Measurements from ENCODE around the gene ANKS3.

The ANKS3 gene

DNA sequence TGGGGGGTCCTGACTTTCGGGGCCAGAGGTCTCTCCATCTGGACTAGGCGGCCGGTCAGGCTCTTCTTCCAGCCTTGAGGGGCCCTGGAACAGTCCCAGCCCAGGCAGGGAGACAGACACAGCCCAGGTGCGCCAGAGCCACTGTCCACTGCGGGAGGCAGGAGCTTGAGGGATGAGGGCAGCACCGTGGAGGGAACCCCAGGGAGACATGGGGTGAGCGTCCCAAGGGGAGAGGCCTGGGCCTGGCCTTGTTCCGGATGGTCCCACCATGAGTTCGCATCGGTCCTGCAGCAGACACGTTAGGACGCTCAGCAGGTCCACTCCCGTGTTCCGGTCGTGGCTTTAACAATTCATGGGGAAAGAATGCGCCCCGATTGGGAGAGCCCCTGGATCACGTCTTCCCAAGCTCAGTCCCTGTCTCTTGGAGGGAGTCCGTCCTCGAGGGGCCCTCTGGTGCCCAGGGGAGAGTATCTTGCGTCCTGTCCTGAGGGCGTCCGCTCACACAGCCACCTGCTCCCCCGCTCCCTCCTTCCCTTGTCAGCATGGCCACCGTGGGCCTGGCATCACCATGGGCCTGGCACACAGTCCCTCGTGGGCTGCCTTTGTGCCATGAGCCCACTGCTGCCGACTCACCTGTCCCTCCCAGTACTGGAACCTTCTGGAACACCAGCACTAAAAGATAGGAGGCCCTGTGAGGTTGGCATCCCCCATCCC is 47.4 kb downstream of the ANKS3 start:
- no peak overlapping the region for H3K4me3 ChIP-seq (ENCODE audit: low read depth in 1 of 5, low read length in 5 of 5)
- peaks cover 0 to 82% (median 75%) of the 10 kb centered on the region in 5 donors for H3K36me3 ChIP-seq (ENCODE audit: control insufficient read depth in 5 of 5, insufficient read depth in 5 of 5, low read length in 5 of 5)
- no peak overlapping the region for H3K27ac ChIP-seq (ENCODE audit: low read depth, low read length)

DNA sequence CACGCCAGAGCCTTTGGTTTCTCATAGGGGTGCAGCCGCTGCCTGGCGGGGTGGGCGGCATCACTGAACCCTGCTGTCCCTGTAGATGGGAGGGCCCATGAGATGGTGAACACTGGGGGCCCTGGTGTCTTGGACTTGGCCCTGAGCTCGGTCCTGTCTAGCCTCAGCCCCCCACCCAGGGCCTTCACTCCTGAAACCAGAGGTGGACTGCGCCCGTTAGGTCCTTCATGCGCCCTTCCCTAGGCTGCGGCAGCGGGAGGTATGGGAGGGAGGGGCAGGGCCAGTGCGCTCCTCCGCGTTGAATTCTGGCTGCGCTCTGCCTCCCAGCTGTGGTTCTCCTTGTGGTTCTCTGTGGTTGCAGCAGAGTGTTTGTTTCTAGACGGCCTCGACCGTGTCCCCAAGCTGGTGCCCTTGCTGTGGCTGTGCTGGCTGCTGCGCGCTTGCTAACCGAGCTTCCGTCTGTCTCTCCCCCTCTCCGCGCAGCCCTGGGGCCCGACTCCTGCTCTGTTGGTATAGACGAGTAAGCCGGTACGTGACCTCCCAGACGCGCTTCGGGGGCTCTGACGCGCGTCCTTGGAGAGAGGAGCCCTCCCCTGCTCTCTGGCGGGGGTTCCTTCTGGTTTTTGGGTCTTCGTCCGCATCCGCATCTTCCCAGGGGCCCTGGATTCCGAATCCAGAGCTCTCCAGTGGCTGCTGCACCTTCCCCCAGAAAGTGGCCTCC is 48.1 kb downstream of the ANKS3 start:
- Histone ChIP-seq H3K4me3 (ENCODE audit: low read depth in 1 of 5, low read length in 5 of 5) (no peak overlapping the region), H3K9me3 (ENCODE audit: control insufficient read depth in 5 of 5, low read length in 5 of 5) (no peaks in the 10 kb centered on the region), H3K27me3 (ENCODE audit: control insufficient read depth in 5 of 5, insufficient read depth in 4 of 5, low read length in 5 of 5) (no peaks in the 10 kb centered on the region), H3K27ac (ENCODE audit: low read depth, low read length) (no peak overlapping the region), H3K4me1 (ENCODE audit: control insufficient read depth in 5 of 5, insufficient read depth in 5 of 5, low read length in 5 of 5) (peaks cover 0 to 23% (median 9%) of the 10 kb centered on the region in 5 donors), H3K36me3 (ENCODE audit: control insufficient read depth in 5 of 5, insufficient read depth in 5 of 5, low read length in 5 of 5) (peaks cover 0 to 88% (median 78%) of the 10 kb centered on the region in 5 donors), H3K9ac (ENCODE audit: low read length in 5 of 5) (no peak overlapping the region)

More for the DNA sequence above, 47.4 kb downstream of the ANKS3 start:
- H3K27me3 ChIP-seq (ENCODE audit: control insufficient read depth in 5 of 5, insufficient read depth in 4 of 5, low read length in 5 of 5) = no peaks in the 10 kb centered on the region
- peaks cover 0 to 20% (median 8%) of the 10 kb centered on the region in 5 donors for H3K4me1 ChIP-seq (ENCODE audit: control insufficient read depth in 5 of 5, insufficient read depth in 5 of 5, low read length in 5 of 5)
- no peaks in the 10 kb centered on the region for H3K9me3 ChIP-seq (ENCODE audit: control insufficient read depth in 5 of 5, low read length in 5 of 5)
- H3K9ac ChIP-seq (ENCODE audit: low read length in 5 of 5) = no peak overlapping the region

DNA sequence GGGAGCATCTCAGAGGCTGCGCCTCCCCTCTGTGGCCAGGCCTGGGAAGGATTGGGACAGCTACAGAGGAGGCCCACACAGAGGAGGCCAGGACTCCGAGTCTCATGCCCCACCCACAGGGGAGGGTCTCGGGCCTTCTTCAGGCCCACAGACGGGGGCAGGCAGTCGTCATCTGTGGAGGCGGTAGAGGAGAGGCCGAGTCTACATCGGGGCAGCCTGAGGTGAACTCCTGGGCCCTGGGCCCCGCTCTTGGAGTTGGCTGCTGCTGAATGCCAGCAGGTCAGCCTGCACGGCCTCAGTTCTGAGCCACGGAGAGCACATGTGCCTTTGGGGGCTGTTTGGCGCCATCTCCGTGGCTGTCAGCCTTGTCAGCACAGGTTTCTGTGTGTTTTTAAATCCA is 48.8 kb downstream of the ANKS3 start:
- H3K27me3 ChIP-seq (ENCODE audit: control insufficient read depth in 5 of 5, insufficient read depth in 4 of 5, low read length in 5 of 5) = no peaks in the 10 kb centered on the region
- H3K4me1 ChIP-seq (ENCODE audit: control insufficient read depth in 5 of 5, insufficient read depth in 5 of 5, low read length in 5 of 5) = peaks cover 0 to 25% (median 8%) of the 10 kb centered on the region in 5 donors
- no peak overlapping the region for H3K4me3 ChIP-seq (ENCODE audit: low read depth in 1 of 5, low read length in 5 of 5)
- no peak overlapping the region for H3K27ac ChIP-seq (ENCODE audit: low read depth, low read length)
- peaks cover 0 to 87% (median 77%) of the 10 kb centered on the region in 5 donors for H3K36me3 ChIP-seq (ENCODE audit: control insufficient read depth in 5 of 5, insufficient read depth in 5 of 5, low read length in 5 of 5)
- no peak overlapping the region for H3K9ac ChIP-seq (ENCODE audit: low read length in 5 of 5)
- no peaks in the 10 kb centered on the region for H3K9me3 ChIP-seq (ENCODE audit: control insufficient read depth in 5 of 5, low read length in 5 of 5)

DNA sequence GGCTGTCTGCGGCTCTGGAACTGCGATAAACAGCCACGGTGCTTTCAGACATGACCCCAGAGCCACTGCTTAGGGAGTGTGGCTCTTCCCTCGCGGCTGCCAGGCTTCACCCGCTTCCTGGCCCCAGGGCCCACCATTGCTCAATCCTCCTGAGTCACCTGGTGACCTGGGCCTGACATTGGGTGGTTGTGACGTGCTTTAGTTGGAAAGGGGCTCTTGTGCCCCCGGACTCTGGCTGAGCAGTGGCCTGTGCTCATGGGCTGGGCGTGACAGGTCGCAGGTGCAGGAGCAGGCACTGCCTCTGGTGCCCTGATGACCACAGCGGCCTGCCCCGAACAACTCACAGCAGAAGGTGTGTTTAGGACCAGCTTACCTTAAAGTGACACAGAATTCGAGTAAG is 49.3 kb downstream of the ANKS3 start:
- Histone ChIP-seq H3K4me3 (ENCODE audit: low read depth in 1 of 5, low read length in 5 of 5) (no peak overlapping the region), H3K4me1 (ENCODE audit: control insufficient read depth in 5 of 5, insufficient read depth in 5 of 5, low read length in 5 of 5) (peaks cover 0 to 24% (median 8%) of the 10 kb centered on the region in 5 donors), H3K9ac (ENCODE audit: low read length in 5 of 5) (no peak overlapping the region), H3K36me3 (ENCODE audit: control insufficient read depth in 5 of 5, insufficient read depth in 5 of 5, low read length in 5 of 5) (peaks cover 0 to 86% (median 76%) of the 10 kb centered on the region in 5 donors), H3K9me3 (ENCODE audit: control insufficient read depth in 5 of 5, low read length in 5 of 5) (no peaks in the 10 kb centered on the region), H3K27me3 (ENCODE audit: control insufficient read depth in 5 of 5, insufficient read depth in 4 of 5, low read length in 5 of 5) (no peaks in the 10 kb centered on the region), H3K27ac (ENCODE audit: low read depth, low read length) (no peak overlapping the region)

DNA sequence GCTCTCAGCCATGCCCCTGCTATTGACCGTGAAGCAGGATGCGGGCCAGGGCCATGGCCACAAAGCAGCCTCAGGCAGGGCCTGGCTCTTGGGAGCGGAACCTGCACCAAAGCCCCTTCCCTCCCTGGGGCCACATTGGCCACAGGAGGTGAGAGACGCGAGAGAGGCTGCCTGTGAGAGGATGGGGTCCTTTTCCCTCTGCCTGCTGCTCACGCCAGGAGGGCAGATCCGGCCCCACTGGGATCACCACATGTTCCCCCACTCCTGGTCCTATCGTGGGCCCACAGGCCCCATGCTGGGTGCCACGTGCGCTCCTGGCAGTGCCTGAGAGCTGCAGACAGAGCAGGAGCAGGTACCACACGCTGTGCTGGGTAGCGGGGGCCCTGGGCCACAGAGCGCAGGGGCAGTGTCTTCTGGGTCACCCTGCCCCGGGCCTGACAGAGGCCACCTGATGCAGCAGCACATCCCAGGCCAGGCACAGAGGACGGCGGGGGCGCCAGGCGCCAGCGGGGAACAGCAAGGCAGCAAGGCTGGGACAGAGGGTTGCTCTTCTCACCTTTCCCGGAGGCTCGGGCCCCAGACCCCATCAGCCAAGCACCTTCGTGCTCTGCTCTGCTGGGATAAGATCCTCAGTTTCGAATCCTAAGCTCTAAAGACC is 49.9 kb downstream of the ANKS3 start:
- H3K36me3 ChIP-seq (ENCODE audit: control insufficient read depth in 5 of 5, insufficient read depth in 5 of 5, low read length in 5 of 5) = peaks cover 0 to 83% (median 75%) of the 10 kb centered on the region in 5 donors
- H3K4me3 ChIP-seq (ENCODE audit: low read depth in 1 of 5, low read length in 5 of 5) = no peak overlapping the region
- H3K27ac ChIP-seq (ENCODE audit: low read depth, low read length) = no peak overlapping the region
- H3K9ac ChIP-seq (ENCODE audit: low read length in 5 of 5) = no peak overlapping the region
- H3K4me1 ChIP-seq (ENCODE audit: control insufficient read depth in 5 of 5, insufficient read depth in 5 of 5, low read length in 5 of 5) = peaks cover 0 to 30% (median 9%) of the 10 kb centered on the region in 5 donors
- no peaks in the 10 kb centered on the region for H3K27me3 ChIP-seq (ENCODE audit: control insufficient read depth in 5 of 5, insufficient read depth in 4 of 5, low read length in 5 of 5)
- H3K9me3 ChIP-seq (ENCODE audit: control insufficient read depth in 5 of 5, low read length in 5 of 5) = no peaks in the 10 kb centered on the region

DNA sequence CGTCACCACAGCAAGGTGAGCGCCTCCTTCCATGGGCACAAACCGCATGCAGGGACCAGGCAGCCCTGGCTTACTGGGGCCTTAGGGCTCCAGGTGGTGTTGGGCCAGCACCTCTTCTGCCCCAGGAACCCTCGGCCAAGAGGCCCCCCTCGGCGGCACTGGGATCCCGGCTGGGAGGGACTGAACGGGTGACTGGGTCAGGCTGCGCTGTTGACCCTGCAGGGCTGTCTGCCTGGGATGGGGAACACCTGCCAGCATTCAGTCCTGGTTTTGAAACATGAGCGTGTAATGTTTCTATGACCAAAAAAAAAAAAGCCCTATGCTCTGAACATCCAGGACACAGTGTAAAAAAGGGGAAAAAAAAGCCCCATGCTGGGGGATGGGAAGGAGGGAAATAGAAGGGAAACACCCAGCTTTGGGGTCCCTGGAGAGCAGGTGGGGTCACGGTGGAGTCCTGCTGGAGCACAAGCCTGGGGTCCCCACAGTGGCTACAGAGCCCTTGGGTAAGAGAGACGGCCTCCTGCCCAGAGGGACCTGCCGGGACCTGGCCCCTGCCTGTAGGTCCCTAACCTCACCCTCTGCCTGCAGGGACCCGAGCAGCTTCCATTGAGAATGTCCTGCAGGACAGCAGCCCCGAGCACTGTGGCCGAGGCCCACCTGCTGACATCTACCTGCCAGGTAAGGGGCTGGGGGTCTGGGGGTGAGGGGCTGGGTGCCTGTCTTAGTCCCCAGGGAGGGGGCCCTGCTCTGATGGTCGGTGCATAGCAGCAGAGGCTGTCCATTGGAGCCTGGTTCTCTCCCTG is 50.6 kb downstream of the ANKS3 start:
- H3K36me3 ChIP-seq (ENCODE audit: control insufficient read depth in 5 of 5, insufficient read depth in 5 of 5, low read length in 5 of 5) = peaks cover 0 to 76% (median 70%) of the 10 kb centered on the region in 5 donors
- H3K9ac ChIP-seq (ENCODE audit: low read length in 5 of 5) = no peak overlapping the region
- H3K4me3 ChIP-seq (ENCODE audit: low read depth in 1 of 5, low read length in 5 of 5) = no peak overlapping the region
- no peaks in the 10 kb centered on the region for H3K27me3 ChIP-seq (ENCODE audit: control insufficient read depth in 5 of 5, insufficient read depth in 4 of 5, low read length in 5 of 5)
- H3K4me1 ChIP-seq (ENCODE audit: control insufficient read depth in 5 of 5, insufficient read depth in 5 of 5, low read length in 5 of 5) = peaks cover 0 to 30% (median 9%) of the 10 kb centered on the region in 5 donors
- H3K9me3 ChIP-seq (ENCODE audit: control insufficient read depth in 5 of 5, low read length in 5 of 5) = no peaks in the 10 kb centered on the region
- no peak overlapping the region for H3K27ac ChIP-seq (ENCODE audit: low read depth, low read length)

DNA sequence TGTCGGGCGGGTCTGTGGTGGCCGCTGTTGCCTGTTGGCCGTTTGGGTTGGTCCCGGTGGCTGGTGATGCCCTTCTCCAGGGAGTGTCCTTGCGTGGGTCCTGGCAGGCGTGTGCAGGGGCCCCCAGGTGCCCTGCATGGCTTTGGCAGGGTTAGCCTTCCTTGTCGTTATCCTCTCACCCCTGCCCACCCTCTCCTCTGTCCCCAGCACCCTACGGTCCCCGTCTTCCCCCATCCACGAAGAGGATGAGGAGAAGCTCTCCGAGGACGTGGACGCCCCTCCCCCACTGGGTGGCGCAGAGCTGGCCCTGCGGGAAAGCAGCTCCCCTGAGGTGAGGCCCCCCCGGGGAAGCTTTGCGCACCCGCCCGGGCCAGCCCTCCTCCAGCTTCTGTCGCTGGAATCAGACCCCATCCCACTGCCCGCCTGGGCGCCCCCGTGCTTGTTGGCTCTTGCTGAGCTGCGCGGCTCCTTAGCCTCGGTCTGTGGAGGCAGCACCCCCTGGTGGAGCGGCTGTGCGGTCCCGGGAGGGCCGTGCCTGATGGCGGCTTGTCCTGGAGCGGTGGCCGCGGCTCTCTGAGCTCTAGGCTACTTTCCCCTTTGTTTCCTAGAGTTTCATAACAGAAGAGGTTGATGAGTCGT is 51.3 kb downstream of the ANKS3 start:
- peaks cover 0 to 23% (median 4%) of the 10 kb centered on the region in 5 donors for H3K4me1 ChIP-seq (ENCODE audit: control insufficient read depth in 5 of 5, insufficient read depth in 5 of 5, low read length in 5 of 5)
- peaks cover 0 to 77% (median 64%) of the 10 kb centered on the region in 5 donors for H3K36me3 ChIP-seq (ENCODE audit: control insufficient read depth in 5 of 5, insufficient read depth in 5 of 5, low read length in 5 of 5)
- H3K9ac ChIP-seq (ENCODE audit: low read length in 5 of 5) = no peak overlapping the region
- H3K27ac ChIP-seq (ENCODE audit: low read depth, low read length) = no peak overlapping the region
- no peak overlapping the region for H3K4me3 ChIP-seq (ENCODE audit: low read depth in 1 of 5, low read length in 5 of 5)
- no peaks in the 10 kb centered on the region for H3K27me3 ChIP-seq (ENCODE audit: control insufficient read depth in 5 of 5, insufficient read depth in 4 of 5, low read length in 5 of 5)
- no peaks in the 10 kb centered on the region for H3K9me3 ChIP-seq (ENCODE audit: control insufficient read depth in 5 of 5, low read length in 5 of 5)

DNA sequence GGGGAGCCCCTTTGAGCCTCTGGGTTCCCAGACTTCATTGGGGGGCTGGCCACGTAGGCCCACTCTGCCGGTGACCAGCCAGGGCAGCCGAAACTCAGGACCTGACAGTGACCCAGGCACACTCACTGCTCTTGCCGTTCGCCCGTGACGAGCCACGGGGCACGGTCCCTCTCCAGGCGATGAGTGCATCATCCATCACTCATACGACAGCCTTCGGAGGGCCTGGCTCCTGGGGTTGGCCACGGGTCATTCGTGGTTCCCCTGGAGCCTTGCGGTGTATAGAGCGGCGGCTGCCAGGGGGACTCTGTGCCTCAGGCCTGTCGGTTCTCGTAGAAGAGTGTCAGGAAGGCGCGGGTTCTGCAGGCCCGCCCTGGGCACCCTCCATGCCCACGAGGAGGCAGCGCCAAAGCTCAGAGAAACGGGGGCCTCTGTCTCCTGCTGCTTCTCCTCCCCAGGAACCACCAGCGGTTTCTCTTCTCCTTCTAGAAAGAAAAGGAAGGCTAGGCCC is 51.9 kb downstream of the ANKS3 start:
- H3K4me1 ChIP-seq (ENCODE audit: control insufficient read depth in 5 of 5, insufficient read depth in 5 of 5, low read length in 5 of 5) = peaks cover 0 to 23% (median 4%) of the 10 kb centered on the region in 5 donors
- H3K36me3 ChIP-seq (ENCODE audit: control insufficient read depth in 5 of 5, insufficient read depth in 5 of 5, low read length in 5 of 5) = peaks cover 0 to 80% (median 62%) of the 10 kb centered on the region in 5 donors
- H3K4me3 ChIP-seq (ENCODE audit: low read depth in 1 of 5, low read length in 5 of 5) = no peak overlapping the region
- H3K9ac ChIP-seq (ENCODE audit: low read length in 5 of 5) = no peak overlapping the region
- H3K9me3 ChIP-seq (ENCODE audit: control insufficient read depth in 5 of 5, low read length in 5 of 5) = no peaks in the 10 kb centered on the region
- H3K27ac ChIP-seq (ENCODE audit: low read depth, low read length) = no peak overlapping the region
- no peaks in the 10 kb centered on the region for H3K27me3 ChIP-seq (ENCODE audit: control insufficient read depth in 5 of 5, insufficient read depth in 4 of 5, low read length in 5 of 5)

DNA sequence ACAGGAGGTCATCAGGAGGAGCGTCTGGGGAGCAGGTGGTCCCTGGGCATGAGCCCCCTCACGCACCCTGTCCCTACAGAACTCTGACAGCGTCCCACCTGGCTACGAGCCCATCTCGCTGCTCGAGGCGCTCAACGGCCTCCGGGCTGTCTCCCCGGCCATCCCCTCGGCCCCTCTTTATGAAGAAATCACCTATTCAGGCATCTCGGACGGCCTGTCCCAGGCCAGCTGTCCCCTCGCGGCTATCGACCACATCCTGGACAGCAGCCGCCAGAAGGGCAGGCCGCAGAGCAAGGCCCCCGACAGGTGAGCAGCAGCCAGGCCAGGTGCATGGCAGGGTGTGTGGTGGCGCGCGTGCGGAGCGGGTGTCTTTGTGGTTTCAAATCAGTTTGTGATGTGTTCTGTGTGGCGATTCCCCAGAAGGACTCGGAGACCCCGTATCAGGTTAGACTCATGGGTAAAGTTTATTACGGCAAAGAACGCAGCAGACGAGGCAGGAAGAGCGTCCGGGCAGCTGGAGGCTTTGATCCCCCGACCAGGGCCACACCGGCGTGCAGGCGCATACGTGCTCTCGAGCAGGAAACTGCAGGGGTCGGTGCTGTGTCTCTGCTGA is 52.5 kb downstream of the ANKS3 start:
- Histone ChIP-seq H3K4me3 (ENCODE audit: low read depth in 1 of 5, low read length in 5 of 5) (no peak overlapping the region), H3K9ac (ENCODE audit: low read length in 5 of 5) (no peak overlapping the region), H3K27me3 (ENCODE audit: control insufficient read depth in 5 of 5, insufficient read depth in 4 of 5, low read length in 5 of 5) (no peaks in the 10 kb centered on the region), H3K4me1 (ENCODE audit: control insufficient read depth in 5 of 5, insufficient read depth in 5 of 5, low read length in 5 of 5) (peaks cover 0 to 27% (median 4%) of the 10 kb centered on the region in 5 donors), H3K9me3 (ENCODE audit: control insufficient read depth in 5 of 5, low read length in 5 of 5) (no peaks in the 10 kb centered on the region), H3K27ac (ENCODE audit: low read depth, low read length) (no peak overlapping the region), H3K36me3 (ENCODE audit: control insufficient read depth in 5 of 5, insufficient read depth in 5 of 5, low read length in 5 of 5) (peaks cover 0 to 80% (median 61%) of the 10 kb centered on the region in 5 donors)
